Heart left ventricle (tissue), 16 donors: Measurements from ENCODE around the gene NEFH. TPM values are rescaled to one million over a fixed set of nuclear protein-coding genes. Genes with fewer than 3 reads are reported as not detected.

Experiments
- ATAC-seq, 4 donors: fragments of 200-7000 bp; cut with Tn5 transposase; one replicate each; pipeline ENCODE4 v1.9.1; 2020 to 2022; ENCODE audit warnings: moderate library complexity in 4 of 4, mild to moderate bottlenecking in 3 of 4, moderate number of reproducible peaks in 1 of 4
- DNase-seq, 5 donors: peaks; one replicate each; pipeline ENCODE4 v3.0.0-alpha.2; 2020
- H3K27ac ChIP-seq, 12 donors: fragments of 200-600 bp; sonication (generic) in 4 of 12; one replicate each; pipeline versions ENCODE4 v1.5.0 to v1.8.0; 2016 to 2022; ENCODE audit warnings: mild to moderate bottlenecking in 2 of 12
- H3K27me3 ChIP-seq, 9 donors: fragments of 200-600 bp; sonication (generic) in 2 of 9; one replicate each; pipeline versions ENCODE4 v1.5.1 to v1.8.0; 2016 to 2022; ENCODE audit warnings: mild to moderate bottlenecking in 3 of 9
- H3K36me3 ChIP-seq, 9 donors: fragments of 200-600 bp; sonication (generic) in 2 of 9; one replicate each; pipeline versions ENCODE4 v1.5.0 to v1.8.0; 2018 to 2022; ENCODE audit warnings: mild to moderate bottlenecking in 2 of 9
- H3K4me1 ChIP-seq, 12 donors: fragments of 200-600 bp; sonication (generic) in 4 of 12; one replicate each; pipeline versions ENCODE4 v1.5.0 to v1.8.0; 2016 to 2022; ENCODE audit warnings: mild to moderate bottlenecking in 3 of 12
- H3K4me3 ChIP-seq, 12 donors: fragments of 200-600 bp; sonication (generic) in 4 of 12; one replicate each; pipeline versions ENCODE4 v1.5.0 to v1.8.0; 2017 to 2022; ENCODE audit warnings: mild to moderate bottlenecking in 9 of 12, moderate library complexity in 4 of 12
- H3K9me3 ChIP-seq, 12 donors: fragments of 200-600 bp; sonication (generic) in 4 of 12; one replicate each; pipeline versions ENCODE4 v1.5.0 to v1.8.0; 2016 to 2022; ENCODE audit warnings: mild to moderate bottlenecking in 1 of 12
- CTCF ChIP-seq, 12 donors: fragments of 200-600 bp; sonication (generic) in 4 of 12; IDR thresholded peaks; one replicate each; pipeline versions ENCODE4 v1.5.0 to v1.8.0; 2018 to 2022; ENCODE audit warnings: antibody characterized with exemption in 12 of 12, mild to moderate bottlenecking in 5 of 12
- POLR2A ChIP-seq, 2 donors: fragments of 450-650 bp; IDR thresholded peaks; one replicate each; pipeline ENCODE4 v1.6.1; 2017; ENCODE audit warnings: antibody characterized with exemption in 2 of 2, mild to moderate bottlenecking in 2 of 2, moderate library complexity in 2 of 2
- WGBS, 4 donors: extraction: QIAGEN DNeasy Blood & Tissue Kit in 2 of 4; methylation state at CpG; one replicate each; pipeline versions ENCODE4 v1.1.5 to v1.1.7; 2013 to 2018; 5-methylcytosine and 5-hydroxymethylcytosine counted together
- intact Hi-C, 10 donors: fragments of 100-400 bp; cut with DNase I; formaldehyde crosslinking; loops; one replicate each; pipeline versions ENCODE4 v1.11.1 to v1.14.2; 2022
- polyA plus RNA-seq, 2 donors: library from polyadenylated mRNA; stranded (reverse); fragments of 200-250 nt; gene quantifications; one replicate each; pipeline ENCODE4 v1.2.3, GENCODE V29; 2013
- total RNA-seq, 9 donors: library from RNA; depleted of rRNA in 2 of 9; stranded (reverse); fragments of >200 nt in 2 of 9; fragmentation: NEBNext Ultra II Directional in 3 of 9; extraction: Animal tissue kit (Norgen Biotek cat#: 25700) in 3 of 9; gene quantifications; one replicate each; pipeline versions ENCODE4 v1.1.0 to v1.2.4, GENCODE V29; 2016 to 2023
- donor health status: ischemic (EF 13 %, LVEDD 7.1; RV severe dilation, severe dysfunction).
- donor health status: healthy with polysubstance abuse.
- donor health status: DM: no; HTN: yes; CAD: no.
- donor health status: DM: no; HTN: no; CAD: no.
- donor health status: ischemic (EF 25% LVEDD 6.9; RV normal size, moderate dysfunction).
- donor health status: ischemic (EF 25% LVEDD 5.7; RV mildly dilated, moderate dysfunction).
- donor health status: healthy.
- donor health status: DM: yes; HTN: yes; CAD: no.
- donor health status: ischemic (EF 35%, LVEDD 5.7; RV mildly dilated, moderate dysfunction).
- donor health status: nonischemic (EF 11% LVEDD 7.7; RV severe dilation, severe dysfunction).
- donor health status: DM: yes; HTN: yes; CAD: no.
- donor health status: PGD.
- donor health status: ischemic (EF 29% LVEDD 5.4; RV normal size, mild dysfunction).
- donor health status: nonischemic (EF 23%, LVEDD 6.1; RV moderate dilation, normal function).

NEFH gene
- total and polyA plus RNA-seq, 11 donors = 0.07 to 0.51 (median 0.13) TPM; not detected in 1

GRCh38 chr22:29523761-29524160 is 43.7 kb downstream of the NEFH start:
- DNase-seq = no peak
- WGBS, 4 donors = 81 to 93% (median 89%) methylated on average over 2 of the region's 2 CpGs
- no peaks in the 10 kb centered on the region for H3K9me3 ChIP-seq
- no peaks in the 10 kb centered on the region for H3K4me1 ChIP-seq
- no peak overlapping the region for H3K4me3 ChIP-seq
- ATAC-seq = no peak
- H3K36me3 ChIP-seq = peaks cover 3 to 100% (median 97%) of the 10 kb centered on the region in 9 donors
- intact Hi-C loops = loop anchor here in 9 of 10 donors (1.0 to 10.0 kb wide), 5 partner anchors 126 to 129 kb away; no protein-coding TSS in a partner anchor
- no peak for TF ChIP-seq POLR2A (IDR thresholded peaks at IDR 0.05)
- no peak for TF ChIP-seq CTCF (IDR thresholded peaks at IDR 0.05)
- H3K27ac ChIP-seq = no peak overlapping the region
- H3K27me3 ChIP-seq = no peaks in the 10 kb centered on the region

GRCh38 chr22:29524442-29525191 is 44.6 kb downstream of the NEFH start:
- no peaks in the 10 kb centered on the region for H3K27me3 ChIP-seq
- ATAC-seq (peak in 3 of 4 donors; percentile 79 to 85 (median 82)), DNase-seq (peak in 1 of 5 donors; percentile 37)
- H3K9me3 ChIP-seq = no peaks in the 10 kb centered on the region
- 46 to 65% (median 56%) methylated on average over 5 of the region's 5 CpGs for WGBS, 4 donors
- intact Hi-C loops = loop anchor here (1.0 to 10.0 kb wide), 5 partner anchors 127 to 130 kb away; no protein-coding TSS in a partner anchor
- no peak overlapping the region for H3K4me3 ChIP-seq
- no peak for TF ChIP-seq POLR2A (IDR thresholded peaks at IDR 0.05)
- TF ChIP-seq CTCF (IDR thresholded peaks at IDR 0.05) = peak in 11 of 12 donors; percentile 25 to 55 (median 39)
- H3K27ac ChIP-seq = no peak overlapping the region
- H3K4me1 ChIP-seq = no peaks in the 10 kb centered on the region
- peaks cover 3 to 100% (median 97%) of the 10 kb centered on the region in 9 donors for H3K36me3 ChIP-seq

- Histone ChIP-seq H3K36me3 (peaks cover 5 to 100% (median 98%) of the 10 kb centered on the region in 9 donors), H3K4me1 (no peaks in the 10 kb centered on the region), H3K4me3 (no peak overlapping the region), H3K9me3 (no peaks in the 10 kb centered on the region), H3K27ac (no peak overlapping the region), H3K27me3 (no peaks in the 10 kb centered on the region)
- DNase-seq = no peak
- 88 to 99% (median 94%) methylated on average over 5 to 7 of the region's 7 CpGs for WGBS, 4 donors
- no peak for ATAC-seq
- TF ChIP-seq CTCF (IDR thresholded peaks at IDR 0.05) (no peak), POLR2A (IDR thresholded peaks at IDR 0.05) (no peak)
- intact Hi-C loops = loop anchor here in 2 of 10 donors (5.0 to 10.0 kb wide), 2 partner anchors 131 to 133 kb away; no protein-coding TSS in a partner anchor
Measured at GRCh38 chr22:29528144-29528543, 48.1 kb downstream of the NEFH start.

- no peak for ATAC-seq
- Histone ChIP-seq H3K27me3 (no peaks in the 10 kb centered on the region), H3K27ac (no peak overlapping the region), H3K9me3 (peaks cover 0 to 5% (median 0%) of the 10 kb centered on the region in 12 donors), H3K36me3 (peaks cover 5 to 100% (median 99%) of the 10 kb centered on the region in 9 donors), H3K4me1 (no peaks in the 10 kb centered on the region), H3K4me3 (no peak overlapping the region)
- no peak for TF ChIP-seq CTCF (IDR thresholded peaks at IDR 0.05)
- intact Hi-C loops = no loop called here
- no peak for DNase-seq
- WGBS, 4 donors = 90 to 95% (median 93%) methylated on average over 3 to 4 of the region's 4 CpGs
Measured at GRCh38 chr22:29530716-29531115, 50.7 kb downstream of the NEFH start.
